ENCODE results near the gene ACIN1. TPM values are rescaled to one million over a fixed set of nuclear protein-coding genes. Genes with fewer than 3 reads are reported as not detected.

Gene ACIN1
- total and polyA plus RNA-seq, 12 donors = 35.7 to 119 (median 68.0) TPM

DNA sequence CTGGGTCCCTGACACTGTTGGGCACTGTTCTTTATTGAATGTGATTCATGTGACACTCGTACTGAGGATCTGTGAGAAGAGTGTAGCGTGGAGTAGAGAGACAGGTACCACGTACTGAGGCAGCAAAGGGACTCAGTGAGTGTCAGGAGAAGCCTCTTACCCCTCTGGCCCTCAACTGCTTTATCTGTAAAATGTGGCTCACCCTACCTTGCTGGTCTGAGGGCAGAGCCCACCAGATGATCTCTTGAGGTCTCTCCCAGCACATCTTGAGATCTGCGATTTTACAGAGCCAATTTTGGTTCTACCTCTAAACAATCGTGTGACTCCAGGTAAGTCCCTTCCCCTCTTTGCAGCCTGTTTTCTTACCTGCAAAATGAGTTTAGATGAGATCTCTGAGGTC is 21.0 kb upstream of the ACIN1 start:
- no peak for ATAC-seq
- no peak for DNase-seq
- Histone ChIP-seq H3K9me3 (no peaks in the 10 kb centered on the region), H3K27ac (no peak overlapping the region), H3K36me3 (no peaks in the 10 kb centered on the region), H3K27me3 (peaks cover 0 to 29% (median 4%) of the 10 kb centered on the region in 7 donors), H3K4me1 (peaks cover 0 to 58% (median under 1%) of the 10 kb centered on the region in 9 donors), H3K4me3 (no peak overlapping the region)
- intact Hi-C loops (cut with DNase I) = no loop called here
- 83 to 86% methylated on average over 5 of the region's 5 CpGs for WGBS, 2 donors
- TF ChIP-seq, protein P1, sequence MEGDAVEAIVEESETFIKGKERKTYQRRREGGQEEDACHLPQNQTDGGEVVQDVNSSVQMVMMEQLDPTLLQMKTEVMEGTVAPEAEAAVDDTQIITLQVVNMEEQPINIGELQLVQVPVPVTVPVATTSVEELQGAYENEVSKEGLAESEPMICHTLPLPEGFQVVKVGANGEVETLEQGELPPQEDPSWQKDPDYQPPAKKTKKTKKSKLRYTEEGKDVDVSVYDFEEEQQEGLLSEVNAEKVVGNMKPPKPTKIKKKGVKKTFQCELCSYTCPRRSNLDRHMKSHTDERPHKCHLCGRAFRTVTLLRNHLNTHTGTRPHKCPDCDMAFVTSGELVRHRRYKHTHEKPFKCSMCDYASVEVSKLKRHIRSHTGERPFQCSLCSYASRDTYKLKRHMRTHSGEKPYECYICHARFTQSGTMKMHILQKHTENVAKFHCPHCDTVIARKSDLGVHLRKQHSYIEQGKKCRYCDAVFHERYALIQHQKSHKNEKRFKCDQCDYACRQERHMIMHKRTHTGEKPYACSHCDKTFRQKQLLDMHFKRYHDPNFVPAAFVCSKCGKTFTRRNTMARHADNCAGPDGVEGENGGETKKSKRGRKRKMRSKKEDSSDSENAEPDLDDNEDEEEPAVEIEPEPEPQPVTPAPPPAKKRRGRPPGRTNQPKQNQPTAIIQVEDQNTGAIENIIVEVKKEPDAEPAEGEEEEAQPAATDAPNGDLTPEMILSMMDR (IDR thresholded peaks at IDR 0.05) = no peak

DNA sequence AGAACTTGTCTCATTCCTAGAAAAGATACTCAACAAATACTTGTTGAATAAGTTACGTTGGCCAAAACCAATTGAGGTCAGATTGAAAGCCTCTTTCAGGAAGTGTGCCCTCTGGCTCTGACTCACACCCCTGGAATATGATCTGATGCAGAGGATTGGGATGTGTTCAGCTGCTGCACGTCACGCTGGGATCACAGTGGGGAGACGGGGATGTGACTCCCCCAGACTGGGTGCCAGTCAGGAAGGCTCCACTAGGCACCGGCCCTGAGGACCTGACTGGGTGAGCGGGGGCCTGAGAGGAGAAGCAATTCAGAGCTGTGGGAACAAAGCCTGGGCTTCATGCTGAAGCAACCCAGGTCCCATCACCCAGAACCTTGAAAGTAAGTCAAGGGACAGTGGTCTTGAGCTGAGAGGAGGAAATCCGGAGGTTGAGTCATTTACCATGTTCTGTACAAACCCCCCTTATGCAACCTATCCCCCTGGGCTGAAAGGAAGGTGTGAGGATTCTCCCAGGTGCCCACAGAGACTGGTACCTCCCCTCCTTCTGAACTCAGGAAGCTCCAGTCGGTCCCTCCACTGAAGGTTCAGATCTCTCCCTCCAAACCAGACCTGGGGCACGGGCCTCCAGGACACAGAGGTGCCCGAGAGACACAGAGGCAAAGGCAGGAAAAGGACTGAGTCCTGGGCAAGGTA is 20.2 kb upstream of the ACIN1 start:
- intact Hi-C loops (cut with DNase I) = no loop called here
- peaks cover 0 to 29% (median 7%) of the 10 kb centered on the region in 7 donors for H3K27me3 ChIP-seq
- ATAC-seq = peak in 2 of 8 donors; percentile 26 to 52

DNA sequence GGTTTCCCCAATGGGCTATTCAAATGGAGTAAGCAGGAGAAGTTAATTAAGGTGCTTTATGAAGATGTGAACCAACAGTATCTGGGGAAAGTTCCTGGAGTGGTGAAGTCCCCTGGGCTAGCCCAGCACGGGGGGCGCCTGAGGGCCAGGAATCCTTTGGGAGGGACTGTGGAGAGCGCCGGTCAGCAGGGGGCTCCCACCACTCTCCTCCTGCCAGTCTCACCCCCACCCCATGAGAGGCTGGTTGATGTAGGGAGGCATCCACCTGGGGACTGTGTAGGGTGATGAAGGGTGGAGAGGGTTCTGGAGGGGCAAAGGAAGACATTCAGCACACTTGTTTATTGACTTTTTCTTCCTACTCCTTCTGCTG is 19.7 kb upstream of the ACIN1 start:
- 63 to 72% methylated on average over 4 of the region's 4 CpGs for WGBS, 2 donors

More for the DNA sequence above, 20.2 kb upstream of the ACIN1 start:
- Histone ChIP-seq H3K9me3 (no peaks in the 10 kb centered on the region), H3K4me1 (peaks cover 0 to 51% (median 0%) of the 10 kb centered on the region in 9 donors), H3K36me3 (no peaks in the 10 kb centered on the region), H3K27ac (peak overlapping the region in 1 of 10 donors; percentile 29), H3K4me3 (no peak overlapping the region)
- TF ChIP-seq, protein P1 (IDR thresholded peaks at IDR 0.05) = no peak
- 73 to 74% methylated on average over 10 of the region's 10 CpGs for WGBS, 2 donors
- DNase-seq = no peak

DNA sequence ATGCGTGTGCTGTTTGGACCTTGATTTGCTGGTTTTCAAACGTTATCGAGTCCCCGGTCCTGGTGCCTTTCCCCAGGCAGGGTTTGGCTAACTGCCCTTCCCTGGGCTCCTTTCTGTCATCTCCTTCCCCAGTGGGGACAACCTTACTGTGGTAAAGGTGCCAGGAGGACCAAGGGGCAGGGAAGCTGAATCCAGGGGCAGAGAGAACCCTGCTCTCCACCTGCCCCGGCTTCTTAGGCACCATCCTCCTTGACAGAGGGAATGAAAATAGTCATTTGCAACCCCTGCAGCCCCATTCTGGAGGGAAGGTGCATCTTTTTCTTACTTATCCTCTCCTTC is 19.2 kb upstream of the ACIN1 start:
- ATAC-seq (no peak), DNase-seq (no peak)
- intact Hi-C loops (cut with DNase I) = no loop called here
- TF ChIP-seq, protein P1 (IDR thresholded peaks at IDR 0.05) = no peak
- WGBS, 2 donors = 60 to 61% methylated on average over 5 of the region's 5 CpGs
- Histone ChIP-seq H3K36me3 (no peaks in the 10 kb centered on the region), H3K4me3 (no peak overlapping the region), H3K4me1 (peaks cover 0 to 41% (median 0%) of the 10 kb centered on the region in 9 donors), H3K27ac (peak overlapping the region in 1 of 10 donors; percentile 2), H3K9me3 (no peaks in the 10 kb centered on the region), H3K27me3 (peaks cover 0 to 29% (median 7%) of the 10 kb centered on the region in 7 donors)

More for the DNA sequence above, 19.7 kb upstream of the ACIN1 start:
- intact Hi-C loops (cut with DNase I) = no loop called here
- DNase-seq (no peak), ATAC-seq (no peak)
- H3K27me3 ChIP-seq = peaks cover 0 to 29% (median 7%) of the 10 kb centered on the region in 7 donors
- H3K27ac ChIP-seq = peak overlapping the region in 1 of 10 donors; percentile 29
- no peaks in the 10 kb centered on the region for H3K36me3 ChIP-seq
- H3K4me1 ChIP-seq = peaks cover 0 to 45% (median 0%) of the 10 kb centered on the region in 9 donors
- TF ChIP-seq, protein P1 (IDR thresholded peaks at IDR 0.05) = no peak
- H3K9me3 ChIP-seq = no peaks in the 10 kb centered on the region
- no peak overlapping the region for H3K4me3 ChIP-seq

All from heart right ventricle (tissue), 16 donors.